Thoracic aorta (tissue), 2 donors: ENCODE measurements around the gene UBE2Q1. TPM values are rescaled to one million over a fixed set of nuclear protein-coding genes. Genes with fewer than 3 reads are reported as not detected.

Experiments used
- ATAC-seq: fragments of 150-250 bp; one replicate; pipeline ENCODE4 v1.8.0; 2017; ENCODE audit warnings: low read depth; ENCODE audit not compliant: insufficient number of reproducible peaks, low FRiP score
- DNase-seq: peaks from one replicate; pipeline ENCODE4 v3.0.0-alpha.2; 2020; ENCODE audit warnings: low spot score
- H3K27ac ChIP-seq, 2 donors: fragments of 200-600 bp; sonication (generic); 1 replicate in 1 of 2; 2 replicates in 1 of 2; pipeline ENCODE4 v1.5.1; 2016; ENCODE audit warnings: mild to moderate bottlenecking in 2 of 2, moderate library complexity in 2 of 2
- H3K27me3 ChIP-seq: fragments of 200-600 bp; sonication (generic); replicated peaks from 2 replicates; pipeline ENCODE4 v1.6.0; 2016; ENCODE audit warnings: mild to moderate bottlenecking; ENCODE audit not compliant: insufficient read depth
- H3K36me3 ChIP-seq: fragments of 200-600 bp; sonication (generic); one replicate; pipeline ENCODE4 v1.5.1; 2016
- H3K4me1 ChIP-seq, 2 donors: fragments of 200-600 bp; sonication (generic); 1 replicate in 1 of 2; 2 replicates in 1 of 2; pipeline versions ENCODE4 v1.5.1 to v1.6.0; 2016; ENCODE audit warnings: low read depth in 2 of 2, mild to moderate bottlenecking in 1 of 2; ENCODE audit not compliant: control insufficient read depth in 1 of 2
- H3K4me3 ChIP-seq: fragments of 200-600 bp; sonication (generic); 2 replicates; pipeline ENCODE4 v1.5.1; 2016; ENCODE audit warnings: mild to moderate bottlenecking
- H3K9me3 ChIP-seq: fragments of 200-600 bp; sonication (generic); 2 replicates; pipeline ENCODE4 v1.5.1; 2016
- total RNA-seq, 2 donors: library from RNA; depleted of rRNA; stranded (reverse); fragments of >200 nt; gene quantifications; one replicate each; pipeline versions ENCODE4 v1.1.0 to v1.2.3, GENCODE V29; 2016
- TF ChIP-seq, protein P1 (sequence below): fragments of 200-600 bp; sonication (generic); IDR thresholded peaks from one replicate; pipeline ENCODE4 v1.5.1; 2019; ENCODE audit warnings: antibody characterized with exemption

UBE2Q1 gene
- total RNA-seq, 2 donors from 2014 or later: 28.4 to 49.5 TPM

DNA sequence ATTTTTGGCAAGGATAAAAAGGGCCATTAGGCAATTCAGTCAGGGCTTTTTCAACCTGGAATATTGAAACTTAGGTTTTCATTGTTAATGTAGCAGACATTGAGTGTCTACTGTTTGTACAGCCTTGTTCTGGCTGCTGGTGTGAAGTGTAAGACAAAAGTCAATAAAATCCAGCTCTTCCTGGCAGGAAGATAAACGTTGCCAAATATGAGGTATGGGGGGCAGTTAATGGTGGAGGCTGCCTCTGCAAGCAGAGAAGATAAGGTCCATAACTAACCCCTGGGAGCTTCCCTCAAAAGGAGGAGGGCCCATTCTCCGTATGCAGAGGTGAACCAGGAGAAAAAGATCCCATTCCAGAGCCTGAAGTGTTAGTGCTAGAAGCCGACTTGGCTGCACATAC lies 36.8 kb downstream of the UBE2Q1 start:
- Histone ChIP-seq H3K4me1 (no peaks in the 10 kb centered on the region), H3K27ac (no peak overlapping the region), H3K9me3 (no peaks in the 10 kb centered on the region), H3K36me3 (no peaks in the 10 kb centered on the region), H3K4me3 (no peak overlapping the region), H3K27me3 (no peaks in the 10 kb centered on the region)
- DNase-seq: no peak
- TF ChIP-seq, protein P1, sequence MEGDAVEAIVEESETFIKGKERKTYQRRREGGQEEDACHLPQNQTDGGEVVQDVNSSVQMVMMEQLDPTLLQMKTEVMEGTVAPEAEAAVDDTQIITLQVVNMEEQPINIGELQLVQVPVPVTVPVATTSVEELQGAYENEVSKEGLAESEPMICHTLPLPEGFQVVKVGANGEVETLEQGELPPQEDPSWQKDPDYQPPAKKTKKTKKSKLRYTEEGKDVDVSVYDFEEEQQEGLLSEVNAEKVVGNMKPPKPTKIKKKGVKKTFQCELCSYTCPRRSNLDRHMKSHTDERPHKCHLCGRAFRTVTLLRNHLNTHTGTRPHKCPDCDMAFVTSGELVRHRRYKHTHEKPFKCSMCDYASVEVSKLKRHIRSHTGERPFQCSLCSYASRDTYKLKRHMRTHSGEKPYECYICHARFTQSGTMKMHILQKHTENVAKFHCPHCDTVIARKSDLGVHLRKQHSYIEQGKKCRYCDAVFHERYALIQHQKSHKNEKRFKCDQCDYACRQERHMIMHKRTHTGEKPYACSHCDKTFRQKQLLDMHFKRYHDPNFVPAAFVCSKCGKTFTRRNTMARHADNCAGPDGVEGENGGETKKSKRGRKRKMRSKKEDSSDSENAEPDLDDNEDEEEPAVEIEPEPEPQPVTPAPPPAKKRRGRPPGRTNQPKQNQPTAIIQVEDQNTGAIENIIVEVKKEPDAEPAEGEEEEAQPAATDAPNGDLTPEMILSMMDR: no peak
- ATAC-seq: no peak

DNA sequence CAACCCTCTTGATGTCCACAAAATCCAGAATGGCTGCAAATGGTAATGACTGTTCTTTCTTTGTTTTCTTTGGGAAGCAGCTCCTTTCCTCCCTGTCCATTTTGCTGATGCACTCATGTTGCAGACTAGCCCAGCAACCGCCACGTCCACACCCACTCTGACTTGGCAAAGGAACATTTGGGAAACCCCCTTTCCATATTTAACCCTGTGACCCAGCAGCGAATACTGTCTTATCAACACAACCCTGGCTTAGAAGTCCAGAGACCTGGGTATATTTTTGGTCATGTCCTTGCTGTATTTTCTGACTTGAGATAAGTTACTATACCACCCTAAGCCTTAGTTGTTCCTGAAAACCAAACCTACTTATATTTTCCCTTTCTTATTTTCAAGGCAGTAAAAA lies 38.1 kb downstream of the UBE2Q1 start:
- ATAC-seq (no peak), DNase-seq (no peak)
- TF ChIP-seq, protein P1: no peak

DNA sequence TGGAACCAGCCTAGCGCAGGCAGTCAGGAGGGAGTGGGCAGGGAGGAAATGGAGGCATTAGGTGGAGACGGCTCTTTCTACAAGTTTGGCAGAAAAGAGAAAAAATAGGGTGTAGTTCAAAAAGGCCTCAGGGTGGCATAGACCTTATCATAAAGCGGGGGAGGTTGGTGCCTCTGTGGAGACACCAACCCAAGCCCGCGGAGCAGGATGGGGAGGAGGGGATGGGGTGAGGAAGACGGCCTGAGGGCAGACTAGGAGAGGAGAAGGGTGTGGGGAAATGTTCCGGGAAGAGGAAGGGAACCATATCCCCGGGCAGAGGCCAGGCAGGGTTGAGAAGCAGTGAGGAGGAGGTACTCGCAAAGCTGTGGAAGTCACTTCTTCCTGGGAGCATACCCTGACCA lies 38.9 kb downstream of the UBE2Q1 start:
- no peak for ATAC-seq
- H3K9me3 ChIP-seq: no peaks in the 10 kb centered on the region
- TF ChIP-seq, protein P1: no peak
- H3K36me3 ChIP-seq: no peaks in the 10 kb centered on the region
- DNase-seq: no peak
- H3K27ac ChIP-seq: no peak overlapping the region
- no peaks in the 10 kb centered on the region for H3K27me3 ChIP-seq
- no peaks in the 10 kb centered on the region for H3K4me1 ChIP-seq
- no peak overlapping the region for H3K4me3 ChIP-seq

More for the DNA sequence above, 38.1 kb downstream of the UBE2Q1 start:
- Histone ChIP-seq H3K4me3 (no peak overlapping the region), H3K36me3 (no peaks in the 10 kb centered on the region), H3K9me3 (no peaks in the 10 kb centered on the region), H3K27ac (no peak overlapping the region), H3K27me3 (no peaks in the 10 kb centered on the region), H3K4me1 (no peaks in the 10 kb centered on the region)

DNA sequence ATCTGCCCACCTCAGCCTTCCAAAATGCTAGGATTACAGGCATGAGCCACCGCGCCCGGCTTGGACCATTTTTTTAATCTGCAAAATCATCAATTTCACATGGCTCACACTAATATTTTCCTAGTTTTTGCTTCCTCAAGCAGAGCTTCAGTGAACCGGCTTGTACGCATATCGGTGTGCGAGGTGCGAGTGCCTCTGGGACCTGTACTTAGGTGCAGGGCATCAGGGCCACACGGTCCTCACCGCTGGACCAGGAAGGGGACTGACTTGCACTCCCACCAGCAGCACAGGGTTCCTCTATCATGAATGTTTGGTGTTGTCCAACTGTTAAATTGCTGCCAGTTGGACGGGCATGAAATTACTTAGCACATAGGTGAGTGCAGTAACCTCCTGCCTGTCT lies 40.8 kb downstream of the UBE2Q1 start:
- Histone ChIP-seq H3K27me3 (no peaks in the 10 kb centered on the region), H3K4me1 (no peaks in the 10 kb centered on the region), H3K27ac (no peak overlapping the region), H3K36me3 (no peaks in the 10 kb centered on the region), H3K9me3 (no peaks in the 10 kb centered on the region), H3K4me3 (no peak overlapping the region)
- ATAC-seq (no peak), DNase-seq (no peak)
- TF ChIP-seq, protein P1: no peak

DNA sequence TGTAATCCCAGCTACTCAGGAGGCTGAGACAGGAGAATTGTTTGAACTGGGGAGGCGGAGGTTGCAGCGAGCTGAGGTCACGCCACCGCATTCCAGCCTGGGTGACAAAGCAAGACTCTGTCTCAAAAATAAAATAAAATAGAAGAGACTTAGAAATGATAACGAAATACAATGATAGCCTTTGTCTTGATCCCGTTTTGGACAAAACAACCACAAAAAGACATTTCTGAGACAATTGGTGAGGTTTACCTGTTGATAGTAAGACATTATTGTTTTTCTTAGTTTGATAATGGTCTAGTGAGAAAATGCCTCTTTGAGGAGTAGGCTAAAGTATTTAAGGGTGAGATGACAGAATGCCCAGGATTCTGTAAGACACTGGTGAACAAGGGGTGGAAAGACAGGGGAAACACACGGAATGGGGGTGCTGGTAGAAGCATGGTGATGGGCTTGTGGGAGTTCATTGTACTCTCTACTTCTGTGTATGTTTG lies 44.4 kb downstream of the UBE2Q1 start:
- Histone ChIP-seq H3K4me1 (no peaks in the 10 kb centered on the region), H3K9me3 (no peaks in the 10 kb centered on the region), H3K27me3 (peaks cover 3% of the 10 kb centered on the region), H3K4me3 (no peak overlapping the region), H3K36me3 (no peaks in the 10 kb centered on the region), H3K27ac (no peak overlapping the region)
- no peak for DNase-seq
- no peak for ATAC-seq
- TF ChIP-seq, protein P1: no peak
